Hepatocyte (in vitro differentiated cells): ENCODE measurements around the gene KRT80.

ENCODE experiments used
- CTCF ChIP-seq: fragments of 200-600 bp; sonication (generic); IDR thresholded peaks from 2 replicates; pipeline ENCODE4 v1.5.1; 2016; ENCODE audit warnings: antibody characterized with exemption, mild to moderate bottlenecking; ENCODE audit not compliant: poor library complexity
- EZH2 ChIP-seq: fragments of 200-600 bp; sonication (generic); IDR thresholded peaks from 2 replicates; pipeline ENCODE4 v1.6.1; 2016; ENCODE audit warnings: antibody characterized with exemption, mild to moderate bottlenecking, borderline replicate concordance

DNA sequence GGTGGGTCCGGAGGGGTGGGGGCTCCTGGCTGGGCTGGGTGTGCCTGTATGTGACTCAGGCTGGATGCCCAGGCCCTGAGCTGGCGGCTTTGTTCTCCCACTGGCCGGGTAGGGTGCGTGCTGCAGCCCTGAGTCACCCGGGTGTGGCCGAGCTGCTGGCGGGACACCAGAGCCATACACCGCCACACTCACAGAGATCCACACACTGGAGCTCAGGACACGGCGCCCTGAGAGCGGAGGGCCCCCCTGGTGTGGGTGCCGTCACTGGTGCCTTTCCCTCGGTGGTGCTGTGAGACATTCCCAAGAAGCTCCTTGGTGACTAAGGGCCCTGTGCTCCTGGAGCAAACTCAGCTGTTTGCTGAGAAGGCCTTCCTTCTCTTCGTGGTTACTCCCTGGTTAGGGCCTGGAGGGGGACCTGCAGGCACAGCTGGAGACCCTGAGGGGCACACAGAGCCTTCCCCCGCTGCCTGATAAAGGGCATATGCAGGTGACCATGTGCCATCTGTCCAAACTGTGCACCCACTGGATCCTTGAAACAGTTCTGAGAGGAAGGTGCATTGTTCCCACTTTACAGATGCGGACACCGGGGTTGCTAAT lies 44.3 kb downstream of the KRT80 start:
- TF ChIP-seq CTCF: no peak
- TF ChIP-seq EZH2: no peak
